Measurements from ENCODE around the gene CCSER1.
"Not testable (repeated sequence)": the region's sequence is repeated elsewhere in the genome, so short reads cannot be mapped to it uniquely, and the experiment has no call there.

CCSER1 gene

GRCh38 chr4:90306810-90307209, 179.6 kb downstream of the CCSER1 start:
- DNase-seq = no peak

GRCh38 chr4:90317140-90317539, 189.9 kb downstream of the CCSER1 start:
- not testable (repeated sequence) for DNase-seq

- DNase-seq = no peak
These were observed 190.6 kb downstream of the CCSER1 start for GRCh38 chr4:90317785-90318184.

GRCh38 chr4:90318193-90318592, 191.0 kb downstream of the CCSER1 start:
- DNase-seq = no peak

- DNase-seq = peak; percentile 47 to 62
These were observed 201.4 kb downstream of the CCSER1 start for GRCh38 chr4:90328558-90328957.

GRCh38 chr4:90330546-90330945, 203.4 kb downstream of the CCSER1 start:
- DNase-seq = no peak

GRCh38 chr4:90345549-90346215, 218.5 kb downstream of the CCSER1 start:
- DNase-seq = no peak

- no peak for DNase-seq
These were observed 222.4 kb downstream of the CCSER1 start for GRCh38 chr4:90349636-90350035.

GRCh38 chr4:90357117-90357710, 230.0 kb downstream of the CCSER1 start:
- peak; percentile 18 to 28 for DNase-seq

- no peak for DNase-seq
These were observed 247.9 kb downstream of the CCSER1 start for GRCh38 chr4:90375081-90375480.

- no peak for DNase-seq
These were observed 266.0 kb downstream of the CCSER1 start for GRCh38 chr4:90393215-90393614.

GRCh38 chr4:90403781-90404180, 276.6 kb downstream of the CCSER1 start:
- no peak for DNase-seq

- DNase-seq = not testable (repeated sequence)
These were observed 280.7 kb downstream of the CCSER1 start for GRCh38 chr4:90407897-90408296.

GRCh38 chr4:90412786-90413185, 285.6 kb downstream of the CCSER1 start:
- not testable (repeated sequence) for DNase-seq

- DNase-seq = no peak
These were observed 287.9 kb downstream of the CCSER1 start for GRCh38 chr4:90415116-90415515.

GRCh38 chr4:90419124-90419711, 292.0 kb downstream of the CCSER1 start:
- DNase-seq = peak; percentile 11 to 27

GRCh38 chr4:90421161-90421560, 294.0 kb downstream of the CCSER1 start:
- DNase-seq = no peak

- DNase-seq = no peak
These were observed 298.7 kb downstream of the CCSER1 start for GRCh38 chr4:90425893-90426292.

- no peak for DNase-seq
These were observed 311.3 kb downstream of the CCSER1 start for GRCh38 chr4:90438522-90438921.

- DNase-seq = no peak
These were observed 314.6 kb downstream of the CCSER1 start for GRCh38 chr4:90441770-90442169.

GRCh38 chr4:90442619-90443018, 315.4 kb downstream of the CCSER1 start:
- DNase-seq = no peak

- no peak for DNase-seq
These were observed 316.0 kb downstream of the CCSER1 start for GRCh38 chr4:90443231-90443630.

GRCh38 chr4:90444904-90445303, 317.7 kb downstream of the CCSER1 start:
- no peak for DNase-seq

- no peak for DNase-seq
These were observed 318.2 kb downstream of the CCSER1 start for GRCh38 chr4:90445380-90445779.
